Gastrocnemius medialis (tissue), 4 donors: ENCODE data around the gene RARB. TPM values are rescaled to one million over a fixed set of nuclear protein-coding genes. Genes with fewer than 3 reads are reported as not detected.

Experiments
- ATAC-seq, 2 donors: fragments of 150-250 bp; one replicate each; pipeline ENCODE4 v1.9.1; 2016
- DNase-seq, 2 donors: peaks; one replicate each; pipeline ENCODE4 v3.0.0-alpha.2; 2019
- H3K27ac ChIP-seq, 4 donors: fragments of 200-600 bp; sonication (generic); 1 replicate in 1 of 4; 2 replicates in 3 of 4; pipeline ENCODE4 v1.5.1; 2016 to 2018; ENCODE audit warnings: mild to moderate bottlenecking in 2 of 4, moderate library complexity in 1 of 4
- H3K27me3 ChIP-seq, 3 donors: fragments of 200-600 bp; sonication (generic) in 2 of 3; 1 replicate in 1 of 3; 2 replicates in 2 of 3; pipeline versions ENCODE4 v1.5.1 to v1.6.0; 2016 to 2019; ENCODE audit warnings: mild to moderate bottlenecking in 1 of 3, moderate library complexity in 1 of 3
- H3K36me3 ChIP-seq, 2 donors: fragments of 200-600 bp; sonication (generic) in 1 of 2; one replicate each; pipeline ENCODE4 v1.5.1; 2017 to 2018
- H3K4me1 ChIP-seq, 2 donors: fragments of 200-600 bp; sonication (generic) in 1 of 2; one replicate each; pipeline ENCODE4 v1.5.1; 2016 to 2017; ENCODE audit warnings: mild to moderate bottlenecking in 2 of 2
- H3K4me3 ChIP-seq, 4 donors: fragments of 200-600 bp; sonication (generic) in 3 of 4; 1 replicate in 1 of 4; 2 replicates in 3 of 4; pipeline ENCODE4 v1.5.1; 2016 to 2019; ENCODE audit warnings: mild to moderate bottlenecking in 2 of 4
- H3K9me3 ChIP-seq, 3 donors: fragments of 200-600 bp; sonication (generic) in 2 of 3; 1 replicate in 1 of 3; 2 replicates in 2 of 3; pipeline ENCODE4 v1.5.1; 2016 to 2019
- POLR2A ChIP-seq, 2 donors: fragments of 450-650 bp; IDR thresholded peaks; one replicate each; pipeline ENCODE4 v1.6.1; 2017; ENCODE audit warnings: antibody characterized with exemption in 2 of 2, mild to moderate bottlenecking in 2 of 2, moderate library complexity in 2 of 2
- in situ Hi-C, 4 donors: fragments of 200-750 bp; cut with MboI; loops; one replicate each; pipeline versions ENCODE4 v1.15.0 to v1.8.0; 2017; ENCODE audit warnings: low sequenced_read_pairs in 4 of 4
- intact Hi-C: fragments of 100-400 bp; cut with DNase I; formaldehyde crosslinking; loops from one replicate; pipeline ENCODE4 v1.15.1; 2023; ENCODE audit warnings: low total_unique reads
- total RNA-seq, 4 donors: library from RNA; depleted of rRNA; stranded (reverse); fragments of >200 nt; gene quantifications; one replicate each; pipeline versions ENCODE4 v1.1.0 to v1.2.3, GENCODE V29; 2016
- TF ChIP-seq, protein P1 (sequence below), 5 experiments: fragments of 450-650 bp in 3 of 5; fragments of 200-600 bp in 2 of 5; sonication (generic) in 2 of 5; IDR thresholded peaks in 4 of 5; conservative IDR thresholded peaks in 1 of 5; 1 replicate in 4 of 5; 2 replicates in 1 of 5; pipeline ENCODE4 v1.5.1; 2016 to 2019; ENCODE audit warnings: antibody characterized with exemption in 5 of 5, mild to moderate bottlenecking in 3 of 5, moderate library complexity in 3 of 5

The RARB gene
- total RNA-seq, 4 donors from 2014 or later = 1.2 to 3.0 (median 1.9) TPM

DNA sequence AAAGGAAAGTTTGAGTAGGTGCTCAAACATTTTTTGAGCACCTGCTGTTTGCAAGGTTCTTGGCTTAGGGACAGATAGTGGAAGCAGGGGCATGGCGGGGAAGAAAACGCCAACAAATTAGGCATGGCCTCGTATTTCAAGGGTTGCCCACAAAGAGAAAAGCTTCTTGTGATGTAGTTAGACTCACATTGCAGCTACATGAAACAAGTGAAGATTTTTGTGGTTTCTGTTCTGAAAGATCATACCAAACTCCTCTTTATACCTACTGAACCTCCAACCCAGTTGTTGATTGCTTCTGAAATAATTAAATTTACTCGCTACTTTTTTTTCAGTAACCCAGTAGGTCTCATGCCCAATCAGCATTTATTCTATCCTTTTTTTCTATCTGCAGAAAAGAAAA is 23.5 kb upstream of the RARB start:
- DNase-seq (no peak), ATAC-seq (no peak)
- Histone ChIP-seq H3K36me3 (no peaks in the 10 kb centered on the region), H3K9me3 (no peaks in the 10 kb centered on the region), H3K27me3 (no peaks in the 10 kb centered on the region), H3K4me1 (no peaks in the 10 kb centered on the region), H3K27ac (no peak overlapping the region), H3K4me3 (no peak overlapping the region)
- TF ChIP-seq POLR2A (IDR thresholded peaks at IDR 0.05) = no peak
- TF ChIP-seq, protein P1, sequence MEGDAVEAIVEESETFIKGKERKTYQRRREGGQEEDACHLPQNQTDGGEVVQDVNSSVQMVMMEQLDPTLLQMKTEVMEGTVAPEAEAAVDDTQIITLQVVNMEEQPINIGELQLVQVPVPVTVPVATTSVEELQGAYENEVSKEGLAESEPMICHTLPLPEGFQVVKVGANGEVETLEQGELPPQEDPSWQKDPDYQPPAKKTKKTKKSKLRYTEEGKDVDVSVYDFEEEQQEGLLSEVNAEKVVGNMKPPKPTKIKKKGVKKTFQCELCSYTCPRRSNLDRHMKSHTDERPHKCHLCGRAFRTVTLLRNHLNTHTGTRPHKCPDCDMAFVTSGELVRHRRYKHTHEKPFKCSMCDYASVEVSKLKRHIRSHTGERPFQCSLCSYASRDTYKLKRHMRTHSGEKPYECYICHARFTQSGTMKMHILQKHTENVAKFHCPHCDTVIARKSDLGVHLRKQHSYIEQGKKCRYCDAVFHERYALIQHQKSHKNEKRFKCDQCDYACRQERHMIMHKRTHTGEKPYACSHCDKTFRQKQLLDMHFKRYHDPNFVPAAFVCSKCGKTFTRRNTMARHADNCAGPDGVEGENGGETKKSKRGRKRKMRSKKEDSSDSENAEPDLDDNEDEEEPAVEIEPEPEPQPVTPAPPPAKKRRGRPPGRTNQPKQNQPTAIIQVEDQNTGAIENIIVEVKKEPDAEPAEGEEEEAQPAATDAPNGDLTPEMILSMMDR (IDR thresholded peaks at IDR 0.05 in 4 of 5, conservative IDR thresholded peaks at IDR 0.05 in 1 of 5) = no peak
- intact Hi-C loops = no loop called here
- in situ Hi-C loops = no loop called here

GRCh38 chr3:25405335-25405734 is 22.7 kb upstream of the RARB start:
- no peaks in the 10 kb centered on the region for H3K9me3 ChIP-seq
- no peak overlapping the region for H3K4me3 ChIP-seq
- H3K27me3 ChIP-seq = no peaks in the 10 kb centered on the region
- no peak overlapping the region for H3K27ac ChIP-seq
- DNase-seq (no peak), ATAC-seq (no peak)
- in situ Hi-C loops = no loop called here
- TF ChIP-seq, protein P1 (IDR thresholded peaks at IDR 0.05 in 4 of 5, conservative IDR thresholded peaks at IDR 0.05 in 1 of 5) = no peak
- no peak for TF ChIP-seq POLR2A (IDR thresholded peaks at IDR 0.05)
- no peaks in the 10 kb centered on the region for H3K36me3 ChIP-seq
- intact Hi-C loops = no loop called here
- H3K4me1 ChIP-seq = no peaks in the 10 kb centered on the region

GRCh38 chr3:25410703-25411102 is 17.4 kb upstream of the RARB start:
- no peaks in the 10 kb centered on the region for H3K4me1 ChIP-seq
- in situ Hi-C loops (no loop called here), intact Hi-C loops (no loop called here)
- ATAC-seq (no peak), DNase-seq (no peak)
- H3K27me3 ChIP-seq = no peaks in the 10 kb centered on the region
- no peak overlapping the region for H3K4me3 ChIP-seq
- no peaks in the 10 kb centered on the region for H3K9me3 ChIP-seq
- H3K27ac ChIP-seq = no peak overlapping the region
- H3K36me3 ChIP-seq = no peaks in the 10 kb centered on the region
- TF ChIP-seq, protein P1 (IDR thresholded peaks at IDR 0.05 in 4 of 5, conservative IDR thresholded peaks at IDR 0.05 in 1 of 5) = no peak
- no peak for TF ChIP-seq POLR2A (IDR thresholded peaks at IDR 0.05)

DNA sequence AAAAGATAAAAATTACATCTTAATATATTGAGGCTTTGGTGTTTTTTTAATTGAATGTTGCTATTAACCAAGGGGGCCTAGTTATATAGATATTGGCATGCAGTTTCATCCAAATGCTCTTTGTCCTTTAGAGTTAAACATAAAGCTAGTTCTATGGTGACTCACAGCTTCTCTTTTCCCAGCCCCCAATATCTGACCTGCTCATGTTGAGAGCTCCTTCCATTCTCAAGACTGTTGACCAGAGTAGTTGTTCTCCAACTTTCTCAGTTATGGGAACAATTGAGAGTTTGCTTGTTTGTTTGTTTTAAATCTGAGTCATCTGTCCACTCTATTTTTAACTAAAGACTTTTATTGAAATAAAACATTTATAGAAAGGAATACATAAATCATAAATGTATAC is 15.8 kb upstream of the RARB start:
- Histone ChIP-seq H3K4me3 (no peak overlapping the region), H3K27me3 (no peaks in the 10 kb centered on the region), H3K36me3 (no peaks in the 10 kb centered on the region), H3K27ac (no peak overlapping the region), H3K9me3 (no peaks in the 10 kb centered on the region), H3K4me1 (no peaks in the 10 kb centered on the region)
- in situ Hi-C loops = no loop called here
- TF ChIP-seq, protein P1 (IDR thresholded peaks at IDR 0.05 in 4 of 5, conservative IDR thresholded peaks at IDR 0.05 in 1 of 5) = no peak
- no peak for TF ChIP-seq POLR2A (IDR thresholded peaks at IDR 0.05)
- DNase-seq = no peak
- ATAC-seq = no peak
- intact Hi-C loops = no loop called here

DNA sequence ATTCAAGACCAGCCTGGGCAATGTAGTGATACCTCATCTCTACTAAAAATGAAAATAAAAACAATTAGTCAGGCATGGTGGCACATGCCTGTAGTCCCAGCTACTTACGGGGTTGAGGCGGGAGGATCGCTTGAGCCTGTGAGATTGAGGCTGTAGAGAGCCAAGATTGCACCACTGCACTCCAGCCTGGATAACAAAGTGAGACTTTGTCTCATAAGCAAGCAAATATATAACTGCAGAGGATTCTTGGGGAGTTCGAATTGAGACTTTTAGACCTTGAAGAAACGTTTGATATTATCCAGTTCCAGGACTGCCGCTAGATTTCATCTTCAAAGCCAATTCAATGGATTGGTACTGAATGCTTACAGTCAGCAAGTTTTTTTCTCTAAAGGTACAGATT is 11.9 kb upstream of the RARB start:
- Histone ChIP-seq H3K4me3 (no peak overlapping the region), H3K9me3 (no peaks in the 10 kb centered on the region), H3K27ac (no peak overlapping the region), H3K4me1 (no peaks in the 10 kb centered on the region), H3K27me3 (no peaks in the 10 kb centered on the region), H3K36me3 (no peaks in the 10 kb centered on the region)
- ATAC-seq (no peak), DNase-seq (no peak)
- TF ChIP-seq POLR2A (IDR thresholded peaks at IDR 0.05) = no peak
- TF ChIP-seq, protein P1 (IDR thresholded peaks at IDR 0.05 in 4 of 5, conservative IDR thresholded peaks at IDR 0.05 in 1 of 5) = no peak
- intact Hi-C loops (no loop called here), in situ Hi-C loops (no loop called here)
